Measurements from ENCODE around the gene RGS18. TPM values are rescaled to one million over a fixed set of nuclear protein-coding genes. Genes with fewer than 3 reads are reported as not detected.

Gene RGS18
- total and polyA plus RNA-seq, 9 of the 15 experiments (the other 6 are each of a cell fraction or from before 2014, with no cell fraction given) = 0.03 to 0.11 (median 0.05) TPM; not detected in 5

DNA sequence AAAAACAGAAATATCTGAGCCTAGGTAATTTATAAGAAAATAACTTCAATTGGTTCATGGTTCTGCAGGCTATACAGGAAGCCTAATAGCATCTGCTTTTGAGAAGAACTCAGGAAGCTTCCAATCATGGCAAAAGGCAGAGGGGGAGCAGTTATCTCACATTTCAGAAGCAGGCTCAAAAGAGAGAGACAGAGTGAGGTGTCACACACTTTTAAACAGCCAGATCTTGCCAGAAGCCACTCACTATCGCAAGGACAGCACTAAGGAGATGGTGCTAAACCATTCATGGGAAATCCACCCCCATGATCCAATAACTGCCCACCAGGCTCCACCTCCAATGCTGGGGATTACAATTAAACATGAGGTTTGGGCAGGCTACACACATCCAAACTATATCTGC lies 25.5 kb downstream of the RGS18 start:
- H3K36me3 ChIP-seq (ENCODE audit: control insufficient read depth, insufficient read depth, low read length) = no peaks in the 10 kb centered on the region
- no peak overlapping the region for H3K4me3 ChIP-seq
- no peaks in the 10 kb centered on the region for H3K9me1 ChIP-seq (ENCODE audit: control insufficient read depth, insufficient read depth, low read length)
- no TSS peak for BruUV-seq (replicated peaks)
- H3K27ac ChIP-seq (ENCODE audit: extremely low read depth, low read depth, low read length) = no peak overlapping the region
- no peaks in the 10 kb centered on the region for H3K4me1 ChIP-seq (replicated peaks in 1 of 2; ENCODE audit: control insufficient read depth in 2 of 2, insufficient read depth in 2 of 2, low read length in 2 of 2)
- intact Hi-C loops (cut with micrococcal nuclease) (no loop called here), in situ Hi-C loops (cut with MboI) (no loop called here)
- no peak overlapping the region for H3K4me2 ChIP-seq (ENCODE audit: insufficient read depth, low read length)
- no peak overlapping the region; the same call in 1 of the 2 replicates for H2AFZ ChIP-seq (ENCODE audit: low read depth, low read length)
- H3K9me3 ChIP-seq (replicated peaks; ENCODE audit: control insufficient read depth, insufficient read depth, low read depth, low read length) = no peaks in the 10 kb centered on the region
- WGBS (ENCODE audit: insufficient coverage, low coverage, missing lambda C conversion rate) = 21% methylated on average over 1 of the region's 1 CpG
- no peaks in the 10 kb centered on the region for H3K27me3 ChIP-seq (ENCODE audit: control insufficient read depth in 2 of 2, insufficient read depth in 2 of 2, low read length in 2 of 2)
- no peak overlapping the region for H3K9ac ChIP-seq (ENCODE audit: insufficient read depth in 1 of 2, low read depth in 2 of 2, low read length in 2 of 2)
- POLR2A ChIA-PET = no interaction called here
- FAIRE-seq (no peak), DNase-seq (ENCODE audit: extremely low read depth in 1 of 4, low spot score in 3 of 4) (peak in 1 of 4 experiments; percentile 6), ATAC-seq (peak; percentile 61)
- CTCF ChIA-PET (ENCODE audit: low intra/inter-chr PET ratio) = no interaction called here
- H3K79me2 ChIP-seq (ENCODE audit: control insufficient read depth, insufficient read depth, low read length) = no peaks in the 10 kb centered on the region
- no peaks in the 10 kb centered on the region for H4K20me1 ChIP-seq (replicated peaks; ENCODE audit: control insufficient read depth, insufficient read depth, low read length)
- TF ChIP-seq SIN3A (IDR thresholded peaks at IDR 0.05; ENCODE audit: borderline replicate concordance in 2 of 2, control insufficient read depth in 1 of 2, low read depth in 2 of 2, low read length in 2 of 2) = no peak
- TF ChIP-seq, protein P1, sequence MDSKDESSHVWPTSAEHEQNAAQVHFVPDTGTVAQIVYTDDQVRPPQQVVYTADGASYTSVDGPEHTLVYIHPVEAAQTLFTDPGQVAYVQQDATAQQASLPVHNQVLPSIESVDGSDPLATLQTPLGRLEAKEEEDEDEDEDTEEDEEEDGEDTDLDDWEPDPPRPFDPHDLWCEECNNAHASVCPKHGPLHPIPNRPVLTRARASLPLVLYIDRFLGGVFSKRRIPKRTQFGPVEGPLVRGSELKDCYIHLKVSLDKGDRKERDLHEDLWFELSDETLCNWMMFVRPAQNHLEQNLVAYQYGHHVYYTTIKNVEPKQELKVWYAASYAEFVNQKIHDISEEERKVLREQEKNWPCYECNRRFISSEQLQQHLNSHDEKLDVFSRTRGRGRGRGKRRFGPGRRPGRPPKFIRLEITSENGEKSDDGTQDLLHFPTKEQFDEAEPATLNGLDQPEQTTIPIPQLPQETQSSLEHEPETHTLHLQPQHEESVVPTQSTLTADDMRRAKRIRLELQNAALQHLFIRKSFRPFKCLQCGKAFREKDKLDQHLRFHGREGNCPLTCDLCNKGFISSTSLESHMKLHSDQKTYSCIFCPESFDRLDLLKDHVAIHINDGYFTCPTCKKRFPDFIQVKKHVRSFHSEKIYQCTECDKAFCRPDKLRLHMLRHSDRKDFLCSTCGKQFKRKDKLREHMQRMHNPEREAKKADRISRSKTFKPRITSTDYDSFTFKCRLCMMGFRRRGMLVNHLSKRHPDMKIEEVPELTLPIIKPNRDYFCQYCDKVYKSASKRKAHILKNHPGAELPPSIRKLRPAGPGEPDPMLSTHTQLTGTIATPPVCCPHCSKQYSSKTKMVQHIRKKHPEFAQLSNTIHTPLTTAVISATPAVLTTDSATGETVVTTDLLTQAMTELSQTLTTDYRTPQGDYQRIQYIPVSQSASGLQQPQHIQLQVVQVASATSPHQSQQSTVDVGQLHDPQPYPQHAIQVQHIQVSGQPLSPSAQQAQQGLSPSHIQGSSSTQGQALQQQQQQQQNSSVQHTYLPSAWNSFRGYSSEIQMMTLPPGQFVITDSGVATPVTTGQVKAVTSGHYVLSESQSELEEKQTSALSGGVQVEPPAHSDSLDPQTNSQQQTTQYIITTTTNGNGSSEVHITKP (IDR thresholded peaks at IDR 0.05; ENCODE audit: partially characterized antibody) = peak; percentile 85
- no peak for TF ChIP-seq CHCHD3 (CRISPR knock-in tag; IDR thresholded peaks at IDR 0.05)
- TF ChIP-seq FOXJ3 (CRISPR knock-in tag; IDR thresholded peaks at IDR 0.05) = no peak
- no peak for TF ChIP-seq SP2 (IDR thresholded peaks at IDR 0.05; ENCODE audit: extremely low read depth, low read depth, low read length, poor library complexity, severe bottlenecking)
- TF ChIP-seq, protein P2, sequence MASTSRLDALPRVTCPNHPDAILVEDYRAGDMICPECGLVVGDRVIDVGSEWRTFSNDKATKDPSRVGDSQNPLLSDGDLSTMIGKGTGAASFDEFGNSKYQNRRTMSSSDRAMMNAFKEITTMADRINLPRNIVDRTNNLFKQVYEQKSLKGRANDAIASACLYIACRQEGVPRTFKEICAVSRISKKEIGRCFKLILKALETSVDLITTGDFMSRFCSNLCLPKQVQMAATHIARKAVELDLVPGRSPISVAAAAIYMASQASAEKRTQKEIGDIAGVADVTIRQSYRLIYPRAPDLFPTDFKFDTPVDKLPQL (IDR thresholded peaks at IDR 0.05; ENCODE audit: extremely low read depth, insufficient read length) = no peak
- TF ChIP-seq, protein P3, sequence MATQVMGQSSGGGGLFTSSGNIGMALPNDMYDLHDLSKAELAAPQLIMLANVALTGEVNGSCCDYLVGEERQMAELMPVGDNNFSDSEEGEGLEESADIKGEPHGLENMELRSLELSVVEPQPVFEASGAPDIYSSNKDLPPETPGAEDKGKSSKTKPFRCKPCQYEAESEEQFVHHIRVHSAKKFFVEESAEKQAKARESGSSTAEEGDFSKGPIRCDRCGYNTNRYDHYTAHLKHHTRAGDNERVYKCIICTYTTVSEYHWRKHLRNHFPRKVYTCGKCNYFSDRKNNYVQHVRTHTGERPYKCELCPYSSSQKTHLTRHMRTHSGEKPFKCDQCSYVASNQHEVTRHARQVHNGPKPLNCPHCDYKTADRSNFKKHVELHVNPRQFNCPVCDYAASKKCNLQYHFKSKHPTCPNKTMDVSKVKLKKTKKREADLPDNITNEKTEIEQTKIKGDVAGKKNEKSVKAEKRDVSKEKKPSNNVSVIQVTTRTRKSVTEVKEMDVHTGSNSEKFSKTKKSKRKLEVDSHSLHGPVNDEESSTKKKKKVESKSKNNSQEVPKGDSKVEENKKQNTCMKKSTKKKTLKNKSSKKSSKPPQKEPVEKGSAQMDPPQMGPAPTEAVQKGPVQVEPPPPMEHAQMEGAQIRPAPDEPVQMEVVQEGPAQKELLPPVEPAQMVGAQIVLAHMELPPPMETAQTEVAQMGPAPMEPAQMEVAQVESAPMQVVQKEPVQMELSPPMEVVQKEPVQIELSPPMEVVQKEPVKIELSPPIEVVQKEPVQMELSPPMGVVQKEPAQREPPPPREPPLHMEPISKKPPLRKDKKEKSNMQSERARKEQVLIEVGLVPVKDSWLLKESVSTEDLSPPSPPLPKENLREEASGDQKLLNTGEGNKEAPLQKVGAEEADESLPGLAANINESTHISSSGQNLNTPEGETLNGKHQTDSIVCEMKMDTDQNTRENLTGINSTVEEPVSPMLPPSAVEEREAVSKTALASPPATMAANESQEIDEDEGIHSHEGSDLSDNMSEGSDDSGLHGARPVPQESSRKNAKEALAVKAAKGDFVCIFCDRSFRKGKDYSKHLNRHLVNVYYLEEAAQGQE (IDR thresholded peaks at IDR 0.05; ENCODE audit: borderline replicate concordance) = no peak
- TF ChIP-seq, protein P3 (CRISPR knock-in tag; IDR thresholded peaks at IDR 0.05; ENCODE audit: low read depth) = no peak
